Keratinocyte (primary cell): ENCODE data around the gene WARS2. TPM values are rescaled to one million over a fixed set of nuclear protein-coding genes. Genes with fewer than 3 reads are reported as not detected.

ENCODE experiments used
- DNase-seq: peaks from one replicate; pipeline ENCODE4 v3.0.0-alpha.2; 2011; ENCODE audit warnings: low read depth, missing footprints, low spot score
- FAIRE-seq: peaks from 2 replicates; lab custom pipeline; 2011; peaks lifted over from hg19 to GRCh38; lab: Jason Lieb, UNC
- H2AFZ ChIP-seq: 2 replicates; pipeline ENCODE4 v1.6.0; 2012; ENCODE audit warnings: low read length, control low read depth, inconsistent platforms; ENCODE audit not compliant: control insufficient read depth
- H3K27ac ChIP-seq: 2 replicates; pipeline ENCODE4 v1.5.1; 2011; ENCODE audit warnings: low read length; ENCODE audit not compliant: control insufficient read depth, insufficient read depth
- H3K27me3 ChIP-seq: 3 replicates; pipeline ENCODE4 v1.6.0; 2011; ENCODE audit warnings: low read length; ENCODE audit not compliant: control insufficient read depth, insufficient read depth; ENCODE audit errors: extremely low read depth
- H3K36me3 ChIP-seq, 2 experiments: 2 replicates in 1 of 2; 3 replicates in 1 of 2; pipeline ENCODE4 v1.5.1; 2011; ENCODE audit warnings: low read length in 2 of 2, mild to moderate bottlenecking in 1 of 2; ENCODE audit not compliant: control insufficient read depth in 2 of 2, insufficient read depth in 2 of 2; ENCODE audit errors: extremely low read depth in 1 of 2
- H3K4me1 ChIP-seq: 3 replicates; pipeline ENCODE4 v1.5.1; 2011; ENCODE audit warnings: low read length; ENCODE audit not compliant: control insufficient read depth, insufficient read depth; ENCODE audit errors: extremely low read depth
- H3K4me2 ChIP-seq: 3 replicates; pipeline ENCODE4 v1.6.0; 2011; ENCODE audit warnings: low read depth, low read length; ENCODE audit not compliant: control insufficient read depth, insufficient read depth; ENCODE audit errors: extremely low read depth
- H3K4me3 ChIP-seq, 3 experiments: fragments of 200-600 bp in 1 of 3; sonication (generic) in 1 of 3; 2 replicates in 2 of 3; 3 replicates in 1 of 3; pipeline ENCODE4 v1.5.1; 2011 to 2016; ENCODE audit warnings: low read length in 3 of 3, mild to moderate bottlenecking in 3 of 3, control low read depth in 2 of 3, inconsistent platforms in 1 of 3, low read depth in 1 of 3, mixed read lengths in 1 of 3, mixed run types in 1 of 3, moderate library complexity in 1 of 3; ENCODE audit not compliant: control insufficient read depth in 2 of 3, insufficient read depth in 2 of 3; ENCODE audit errors: extremely low read depth in 1 of 3
- H3K79me2 ChIP-seq: 2 replicates; pipeline ENCODE4 v1.6.0; 2012; ENCODE audit warnings: low read length; ENCODE audit not compliant: control insufficient read depth, insufficient read depth
- H3K9ac ChIP-seq: 3 replicates; pipeline ENCODE4 v1.6.0; 2011; ENCODE audit warnings: low read length; ENCODE audit not compliant: control insufficient read depth, insufficient read depth; ENCODE audit errors: extremely low read depth
- H3K9me1 ChIP-seq: 3 replicates; pipeline ENCODE4 v1.6.0; 2011; ENCODE audit warnings: low read length; ENCODE audit not compliant: control insufficient read depth, insufficient read depth; ENCODE audit errors: extremely low read depth
- H3K9me3 ChIP-seq: 2 replicates; pipeline ENCODE4 v1.5.1; 2012; ENCODE audit warnings: low read depth, low read length; ENCODE audit not compliant: control insufficient read depth
- H4K20me1 ChIP-seq: 3 replicates; pipeline ENCODE4 v1.6.0; 2011; ENCODE audit warnings: low read length; ENCODE audit not compliant: control insufficient read depth, insufficient read depth; ENCODE audit errors: extremely low read depth
- EZH2 ChIP-seq: IDR thresholded peaks from one replicate; pipeline ENCODE4 v1.6.1; 2012; ENCODE audit warnings: inconsistent platforms, mild to moderate bottlenecking, low read length, moderate library complexity
- dilution Hi-C: fragments of 300-500 bp; cut with MboI; formaldehyde crosslinking; loops from one replicate; pipeline ENCODE4 v1.7.0; 2020; ENCODE audit warnings: low sequenced_read_pairs; ENCODE audit not compliant: extremely low pct_ligation_motif_present
- polyA plus RNA-seq, 5 experiments: library from polyadenylated mRNA; depleted of rRNA in 3 of 5; stranded (reverse) in 3 of 5; stranded (forward) in 1 of 5; unstranded in 1 of 5; fragments of >200 nt; gene quantifications; 1 replicate in 1 of 5; 2 replicates in 3 of 5; 3 replicates in 1 of 5; pipeline versions ENCODE4 v1.2.1 to v1.2.3, GENCODE V29; 2011 to 2012; ENCODE audit warnings: missing spikeins in 2 of 5, low read depth in 1 of 5, low replicate concordance in 1 of 5
- TF ChIP-seq, protein P1 (sequence below), 3 experiments: IDR thresholded peaks in 1 of 3; conservative IDR thresholded peaks in 1 of 3; optimal IDR thresholded peaks in 1 of 3; 2 replicates in 2 of 3; 3 replicates in 1 of 3; pipeline versions ENCODE3 to v1.5.1; 2011; ENCODE audit warnings: low read length in 3 of 3, mild to moderate bottlenecking in 3 of 3, moderate library complexity in 2 of 3, control low read depth in 1 of 3, inconsistent platforms in 1 of 3; ENCODE audit not compliant: insufficient read depth in 2 of 3; ENCODE audit errors: extremely low read depth in 1 of 3

WARS2 gene
- polyA plus RNA-seq, 1 donor (not counting 4 experiments of a cell fraction or from before 2014, with no cell fraction given), result 10.3 TPM

DNA sequence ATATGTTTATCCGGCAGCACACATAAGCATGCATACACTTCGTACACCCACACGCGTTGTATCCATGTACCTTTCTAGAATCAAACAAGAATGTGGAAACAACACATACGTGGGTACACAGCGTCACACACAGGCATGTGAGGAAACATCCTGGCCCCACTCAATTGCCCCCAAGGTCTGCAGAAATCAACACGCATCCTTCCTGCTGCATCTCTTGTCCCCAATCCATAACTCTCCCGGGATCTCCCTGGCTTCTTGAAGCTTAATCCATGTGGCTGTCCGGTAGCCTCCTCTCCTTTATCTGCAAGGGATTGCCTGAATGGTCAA, 146.8 kb downstream of the WARS2 start:
- H3K9ac ChIP-seq, result no peak overlapping the region
- H3K4me1 ChIP-seq, result no peaks in the 10 kb centered on the region
- TF ChIP-seq EZH2, result no peak
- TF ChIP-seq, protein P1, sequence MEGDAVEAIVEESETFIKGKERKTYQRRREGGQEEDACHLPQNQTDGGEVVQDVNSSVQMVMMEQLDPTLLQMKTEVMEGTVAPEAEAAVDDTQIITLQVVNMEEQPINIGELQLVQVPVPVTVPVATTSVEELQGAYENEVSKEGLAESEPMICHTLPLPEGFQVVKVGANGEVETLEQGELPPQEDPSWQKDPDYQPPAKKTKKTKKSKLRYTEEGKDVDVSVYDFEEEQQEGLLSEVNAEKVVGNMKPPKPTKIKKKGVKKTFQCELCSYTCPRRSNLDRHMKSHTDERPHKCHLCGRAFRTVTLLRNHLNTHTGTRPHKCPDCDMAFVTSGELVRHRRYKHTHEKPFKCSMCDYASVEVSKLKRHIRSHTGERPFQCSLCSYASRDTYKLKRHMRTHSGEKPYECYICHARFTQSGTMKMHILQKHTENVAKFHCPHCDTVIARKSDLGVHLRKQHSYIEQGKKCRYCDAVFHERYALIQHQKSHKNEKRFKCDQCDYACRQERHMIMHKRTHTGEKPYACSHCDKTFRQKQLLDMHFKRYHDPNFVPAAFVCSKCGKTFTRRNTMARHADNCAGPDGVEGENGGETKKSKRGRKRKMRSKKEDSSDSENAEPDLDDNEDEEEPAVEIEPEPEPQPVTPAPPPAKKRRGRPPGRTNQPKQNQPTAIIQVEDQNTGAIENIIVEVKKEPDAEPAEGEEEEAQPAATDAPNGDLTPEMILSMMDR (optimal IDR thresholded peaks at IDR 0.05 in 1 of 3, IDR thresholded peaks at IDR 0.05 in 1 of 3, conservative IDR thresholded peaks at IDR 0.05 in 1 of 3; ENCODE audit: extremely low read depth in 1 of 3, insufficient read depth in 2 of 3, low read length in 3 of 3), result peak in 1 of 3 experiments; percentile 22
- H3K27ac ChIP-seq, result no peak overlapping the region
- no peaks in the 10 kb centered on the region for H3K9me3 ChIP-seq
- dilution Hi-C loops, result no loop called here
- no peaks in the 10 kb centered on the region for H3K79me2 ChIP-seq
- no peak for FAIRE-seq
- H3K4me3 ChIP-seq, result no peak overlapping the region
- H3K4me2 ChIP-seq, result no peak overlapping the region
- peaks cover 98% of the 10 kb centered on the region for H3K27me3 ChIP-seq
- H3K36me3 ChIP-seq, result no peaks in the 10 kb centered on the region
- H2AFZ ChIP-seq, result no peak overlapping the region
- no peaks in the 10 kb centered on the region for H3K9me1 ChIP-seq
- no peak for DNase-seq
- no peaks in the 10 kb centered on the region for H4K20me1 ChIP-seq

GRCh38 chr1:118992868-118993699, 147.4 kb downstream of the WARS2 start:
- Histone ChIP-seq H3K9ac (no peak overlapping the region), H2AFZ (no peak overlapping the region), H3K36me3 (no peaks in the 10 kb centered on the region), H3K4me2 (no peak overlapping the region), H3K9me3 (no peaks in the 10 kb centered on the region), H3K27ac (no peak overlapping the region), H3K79me2 (no peaks in the 10 kb centered on the region), H3K9me1 (no peaks in the 10 kb centered on the region), H3K27me3 (peaks cover 98% of the 10 kb centered on the region), H4K20me1 (no peaks in the 10 kb centered on the region), H3K4me1 (no peaks in the 10 kb centered on the region), H3K4me3 (no peak overlapping the region)
- DNase-seq (no peak), FAIRE-seq (no peak)
- TF ChIP-seq, protein P1 (optimal IDR thresholded peaks at IDR 0.05 in 1 of 3, IDR thresholded peaks at IDR 0.05 in 1 of 3, conservative IDR thresholded peaks at IDR 0.05 in 1 of 3; ENCODE audit: extremely low read depth in 1 of 3, insufficient read depth in 2 of 3, low read length in 3 of 3), result no peak
- TF ChIP-seq EZH2, result peak; percentile 91
- dilution Hi-C loops, result no loop called here
